SJSA1 (cell line): ENCODE data around the gene RABL3. TPM values are rescaled to one million over a fixed set of nuclear protein-coding genes. Genes with fewer than 3 reads are reported as not detected.
"Not testable (repeated sequence)": the region's sequence is repeated elsewhere in the genome, so short reads cannot be mapped to it uniquely, and the experiment has no call there.

ENCODE experiments used
- DNase-seq, 2 experiments: peaks; one replicate each; pipeline ENCODE4 v3.0.0-alpha.2; 2015 to 2020; ENCODE audit warnings: low spot score in 2 of 2, low read depth in 1 of 2
- H3K27ac ChIP-seq: fragments of 250-450 bp; sonication (Bioruptor Pico); 2 replicates; pipeline ENCODE4 v1.5.1; 2020; ENCODE audit warnings: mild to moderate bottlenecking, moderate library complexity
- H3K27me3 ChIP-seq: fragments of 250-450 bp; sonication (Bioruptor Pico); replicated peaks from 2 replicates; pipeline ENCODE4 v1.5.1; 2020; ENCODE audit warnings: mild to moderate bottlenecking, moderate library complexity
- H3K36me3 ChIP-seq: fragments of 250-450 bp; sonication (Bioruptor Pico); 2 replicates; pipeline ENCODE4 v1.5.1; 2020; ENCODE audit warnings: mild to moderate bottlenecking
- H3K4me1 ChIP-seq: fragments of 250-450 bp; sonication (Bioruptor Pico); replicated peaks from 2 replicates; pipeline ENCODE4 v1.6.1; 2021; ENCODE audit warnings: mild to moderate bottlenecking
- H3K4me3 ChIP-seq: fragments of 250-450 bp; sonication (Bioruptor Pico); 2 replicates; pipeline ENCODE4 v1.5.1; 2020; ENCODE audit warnings: mild to moderate bottlenecking
- H3K9me3 ChIP-seq: fragments of 250-450 bp; sonication (Bioruptor Pico); replicated peaks from 2 replicates; pipeline ENCODE4 v1.5.1; 2020; ENCODE audit warnings: mild to moderate bottlenecking
- total RNA-seq: library from RNA; depleted of rRNA; stranded (reverse); fragments of >200 nt; shearing (Covaris generic); gene quantifications from 2 replicates; pipeline ENCODE4 v1.2.3, GENCODE V29; 2014

RABL3 gene
- total RNA-seq, 1 experiment from 2014 or later: 17.8 TPM

- not testable (repeated sequence) for DNase-seq, H3K4me1 ChIP-seq, H3K9me3 ChIP-seq, H3K4me3 ChIP-seq, H3K27ac ChIP-seq, H3K27me3 ChIP-seq
- H3K36me3 ChIP-seq: peaks cover 14% of the 10 kb centered on the region
These were observed 4.3 kb downstream of the RABL3 start for GRCh38 chr3:120738006-120738405.

- Histone ChIP-seq H3K4me3 (no peak overlapping the region), H3K27ac (no peak overlapping the region), H3K36me3 (peaks cover 16% of the 10 kb centered on the region), H3K4me1 (no peaks in the 10 kb centered on the region), H3K9me3 (no peaks in the 10 kb centered on the region), H3K27me3 (no peaks in the 10 kb centered on the region)
- DNase-seq: no peak
These were observed 11.5 kb downstream of the RABL3 start for GRCh38 chr3:120730576-120731542.

GRCh38 chr3:120726791-120727190 lies 15.5 kb downstream of the RABL3 start:
- no peak overlapping the region for H3K27ac ChIP-seq
- no peaks in the 10 kb centered on the region for H3K4me1 ChIP-seq
- H3K36me3 ChIP-seq: peaks cover 16% of the 10 kb centered on the region
- H3K27me3 ChIP-seq: no peaks in the 10 kb centered on the region
- H3K4me3 ChIP-seq: no peak overlapping the region
- no peaks in the 10 kb centered on the region for H3K9me3 ChIP-seq
- peak in 1 of 2 experiments; percentile 20 for DNase-seq

- H3K4me3 ChIP-seq, H3K36me3 ChIP-seq, H3K9me3 ChIP-seq, H3K27ac ChIP-seq, H3K27me3 ChIP-seq, H3K4me1 ChIP-seq: not testable (repeated sequence)
- DNase-seq: peak in 1 of 2 experiments; percentile 44
These were observed 23.0 kb downstream of the RABL3 start for GRCh38 chr3:120719167-120719834.

- Histone ChIP-seq H3K9me3 (no peaks in the 10 kb centered on the region), H3K4me3 (no peak overlapping the region), H3K27me3 (no peaks in the 10 kb centered on the region), H3K36me3 (no peaks in the 10 kb centered on the region), H3K27ac (no peak overlapping the region), H3K4me1 (no peaks in the 10 kb centered on the region)
- no peak for DNase-seq
These were observed 29.1 kb downstream of the RABL3 start for GRCh38 chr3:120713262-120713661.

GRCh38 chr3:120710369-120710768 lies 31.9 kb downstream of the RABL3 start:
- no peak for DNase-seq
- no peak overlapping the region for H3K27ac ChIP-seq
- H3K27me3 ChIP-seq: no peaks in the 10 kb centered on the region
- H3K4me3 ChIP-seq: no peak overlapping the region
- no peaks in the 10 kb centered on the region for H3K9me3 ChIP-seq
- H3K36me3 ChIP-seq: no peaks in the 10 kb centered on the region
- H3K4me1 ChIP-seq: no peaks in the 10 kb centered on the region

- H3K27ac ChIP-seq: no peak overlapping the region
- H3K27me3 ChIP-seq: no peaks in the 10 kb centered on the region
- H3K36me3 ChIP-seq: peaks cover 6% of the 10 kb centered on the region; the same call in 1 of the 2 replicates
- no peak overlapping the region for H3K4me3 ChIP-seq
- no peak for DNase-seq
- no peaks in the 10 kb centered on the region for H3K4me1 ChIP-seq
- no peaks in the 10 kb centered on the region for H3K9me3 ChIP-seq
These were observed 33.9 kb downstream of the RABL3 start for GRCh38 chr3:120708408-120708807.

GRCh38 chr3:120706950-120707349 lies 35.4 kb downstream of the RABL3 start:
- H3K4me1 ChIP-seq: no peaks in the 10 kb centered on the region
- H3K9me3 ChIP-seq: no peaks in the 10 kb centered on the region
- no peak overlapping the region for H3K4me3 ChIP-seq
- DNase-seq: no peak
- H3K36me3 ChIP-seq: peaks cover 13% of the 10 kb centered on the region; the same call in 1 of the 2 replicates
- H3K27ac ChIP-seq: no peak overlapping the region
- no peaks in the 10 kb centered on the region for H3K27me3 ChIP-seq

- DNase-seq: no peak
- Histone ChIP-seq H3K27ac (no peak overlapping the region), H3K36me3 (peaks cover 13% of the 10 kb centered on the region; the same call in 1 of the 2 replicates), H3K27me3 (no peaks in the 10 kb centered on the region), H3K4me3 (no peak overlapping the region), H3K9me3 (no peaks in the 10 kb centered on the region), H3K4me1 (no peaks in the 10 kb centered on the region)
These were observed 36.3 kb downstream of the RABL3 start for GRCh38 chr3:120705884-120706582.

GRCh38 chr3:120699333-120699732 lies 43.0 kb downstream of the RABL3 start:
- H3K4me3 ChIP-seq: no peak overlapping the region
- H3K27ac ChIP-seq: no peak overlapping the region
- peaks cover 15% of the 10 kb centered on the region; the same call in 1 of the 2 replicates for H3K36me3 ChIP-seq

GRCh38 chr3:120693439-120694171 lies 48.7 kb downstream of the RABL3 start:
- Histone ChIP-seq H3K4me1 (peaks cover 25% of the 10 kb centered on the region), H3K27ac (peak overlapping the region; percentile 32), H3K27me3 (no peaks in the 10 kb centered on the region), H3K36me3 (0 out of 2 replicates have a peak, but pooled peaks cover 3% of the 10 kb centered on the region), H3K9me3 (no peaks in the 10 kb centered on the region), H3K4me3 (no peak overlapping the region)
- DNase-seq: peak in 1 of 2 experiments; percentile 52

More at GRCh38 chr3:120699333-120699732, 43.0 kb downstream of the RABL3 start:
- no peaks in the 10 kb centered on the region for H3K27me3 ChIP-seq
- no peaks in the 10 kb centered on the region for H3K4me1 ChIP-seq
- no peaks in the 10 kb centered on the region for H3K9me3 ChIP-seq
- DNase-seq: no peak

GRCh38 chr3:120689395-120689794 lies 52.9 kb downstream of the RABL3 start:
- Histone ChIP-seq H3K4me3 (no peak overlapping the region), H3K9me3 (no peaks in the 10 kb centered on the region), H3K27ac (no peak overlapping the region), H3K27me3 (no peaks in the 10 kb centered on the region), H3K36me3 (no peaks in the 10 kb centered on the region), H3K4me1 (peaks cover 25% of the 10 kb centered on the region)
- DNase-seq: no peak

GRCh38 chr3:120688121-120688520 lies 54.2 kb downstream of the RABL3 start:
- H3K27ac ChIP-seq: no peak overlapping the region
- no peak overlapping the region for H3K4me3 ChIP-seq
- H3K36me3 ChIP-seq: no peaks in the 10 kb centered on the region
- H3K27me3 ChIP-seq: no peaks in the 10 kb centered on the region
- DNase-seq: no peak
- H3K4me1 ChIP-seq: peaks cover 15% of the 10 kb centered on the region
- H3K9me3 ChIP-seq: no peaks in the 10 kb centered on the region
